Ramos (cell line): ENCODE measurements around the gene SPATA3.
"Not testable (repeated sequence)": the region's sequence is repeated elsewhere in the genome, so short reads cannot be mapped to it uniquely, and the experiment has no call there.

ENCODE experiments used
- in situ Hi-C: fragments of 300-500 bp; cut with MboI; formaldehyde crosslinking; loops from one replicate; pipeline ENCODE4 v1.14.3; 2022; ENCODE audit warnings: low sequenced_read_pairs; ENCODE audit not compliant: unreplicated experiment

The SPATA3 gene

GRCh38 chr2:231016566-231017230 is 20.8 kb downstream of the SPATA3 start:
- in situ Hi-C loops, result no loop called here

- in situ Hi-C loops, result no loop called here
Observed at GRCh38 chr2:231017231-231017598, 21.3 kb downstream of the SPATA3 start.

GRCh38 chr2:231018184-231018583 is 22.3 kb downstream of the SPATA3 start:
- in situ Hi-C loops, result no loop called here

- in situ Hi-C loops, result not testable (repeated sequence)
Observed at GRCh38 chr2:231025059-231025458, 29.1 kb downstream of the SPATA3 start.

GRCh38 chr2:231028889-231029288 is 33.0 kb downstream of the SPATA3 start:
- in situ Hi-C loops, result no loop called here

- in situ Hi-C loops, result no loop called here
Observed at GRCh38 chr2:231029563-231029962, 33.6 kb downstream of the SPATA3 start.

- in situ Hi-C loops, result no loop called here
Observed at GRCh38 chr2:231030725-231031124, 34.8 kb downstream of the SPATA3 start.

GRCh38 chr2:231032575-231033140 is 36.7 kb downstream of the SPATA3 start:
- in situ Hi-C loops, result no loop called here

- in situ Hi-C loops, result no loop called here
Observed at GRCh38 chr2:231033147-231034132, 37.5 kb downstream of the SPATA3 start.

- in situ Hi-C loops, result no loop called here
Observed at GRCh38 chr2:231034291-231034882, 38.5 kb downstream of the SPATA3 start.

- in situ Hi-C loops, result no loop called here
Observed at GRCh38 chr2:231036131-231036530, 40.2 kb downstream of the SPATA3 start.

- in situ Hi-C loops, result no loop called here
Observed at GRCh38 chr2:231036578-231037106, 40.7 kb downstream of the SPATA3 start.

GRCh38 chr2:231037202-231037730 is 41.3 kb downstream of the SPATA3 start, which contains the start of gene C2orf72:
Gene C2orf72 (plus strand): TSS chr2:231037523. CDS start chr2:231037566, 43 bp downstream.
- in situ Hi-C loops, result no loop called here

GRCh38 chr2:231037731-231038482 is 42.0 kb downstream of the SPATA3 start:
- in situ Hi-C loops, result no loop called here

- in situ Hi-C loops, result no loop called here
Observed at GRCh38 chr2:231038483-231039293, 42.8 kb downstream of the SPATA3 start.

- in situ Hi-C loops, result no loop called here
Observed at GRCh38 chr2:231039294-231039664, 43.4 kb downstream of the SPATA3 start.

GRCh38 chr2:231039821-231040364 is 44.0 kb downstream of the SPATA3 start:
- in situ Hi-C loops, result no loop called here

- in situ Hi-C loops, result no loop called here
Observed at GRCh38 chr2:231041061-231041689, 45.3 kb downstream of the SPATA3 start.
